Stimulated activated CD8-positive, alpha-beta memory T cell treated with anti-CD3 and anti-CD28 coated beads, Interleukin-12 subunit alpha, Interleukin-12 subunit beta, amount 100 ng/mL, for 24 hours (primary cell): ENCODE results near the gene ZNF292.
"Not testable (repeated sequence)": the region's sequence is repeated elsewhere in the genome, so short reads cannot be mapped to it uniquely, and the experiment has no call there.

Experiments used
- DNase-seq: peaks from one replicate; pipeline ENCODE4 v3.0.0-alpha.2; 2020; ENCODE audit errors: extremely low read depth

Gene ZNF292

DNA sequence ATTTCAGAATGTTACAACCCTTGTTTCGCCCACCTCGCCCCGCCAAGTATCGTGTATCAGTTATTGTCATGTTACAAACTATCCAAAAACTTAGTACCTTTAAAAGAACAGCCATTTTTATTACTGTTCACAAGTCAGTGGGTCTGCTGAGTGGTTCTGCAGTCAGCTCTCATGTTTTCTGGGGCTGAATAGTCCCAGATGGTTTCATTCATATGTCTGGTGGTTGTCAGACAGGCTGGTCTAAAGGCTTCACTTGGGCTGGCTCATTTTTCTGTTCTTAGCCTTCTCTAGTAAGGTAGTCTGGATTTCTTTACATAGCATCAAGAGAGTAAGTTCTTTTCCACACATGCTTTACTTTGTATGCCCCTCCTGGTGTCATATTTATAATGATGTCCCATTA is 8.6 kb downstream of the ZNF292 start:
- DNase-seq: no peak

DNA sequence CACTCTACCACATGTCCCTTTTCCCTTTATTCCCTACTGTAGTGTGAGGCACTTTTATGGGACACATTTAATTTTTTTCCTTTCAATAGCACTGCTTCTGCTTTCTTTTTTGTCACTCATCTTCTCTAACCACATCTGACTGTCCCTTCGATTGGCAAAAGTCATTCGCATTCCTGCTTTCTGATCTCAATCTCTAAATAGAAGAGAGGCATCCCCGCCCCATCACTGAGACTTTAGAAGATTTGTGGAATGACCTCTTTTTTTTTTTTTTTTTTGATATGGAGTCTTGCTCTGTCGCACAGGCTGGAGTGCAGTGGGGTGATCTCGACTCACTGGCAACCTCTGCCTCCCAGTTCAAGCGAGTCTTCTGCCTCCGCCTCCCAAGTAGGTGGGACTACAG is 9.1 kb downstream of the ZNF292 start:
- no peak for DNase-seq

DNA sequence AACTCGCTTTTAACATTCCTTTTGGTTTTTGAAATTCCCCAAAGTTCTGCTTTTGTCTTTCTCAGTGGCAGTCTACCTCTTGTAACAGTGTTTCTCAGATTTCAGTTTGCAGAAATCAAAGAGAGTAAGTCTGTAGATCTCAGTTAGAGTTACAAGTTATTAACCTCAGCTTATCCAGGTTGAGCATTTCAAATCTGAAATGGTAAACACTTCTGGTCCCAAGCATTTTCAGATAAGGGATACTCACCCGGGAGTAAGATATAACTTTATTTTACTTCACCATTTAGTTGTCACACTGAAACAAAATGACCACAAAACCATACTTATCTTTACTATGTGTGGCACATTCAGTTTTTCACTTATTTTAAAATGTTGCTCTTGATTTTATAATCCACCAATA is 9.8 kb downstream of the ZNF292 start:
- DNase-seq: no peak

DNA sequence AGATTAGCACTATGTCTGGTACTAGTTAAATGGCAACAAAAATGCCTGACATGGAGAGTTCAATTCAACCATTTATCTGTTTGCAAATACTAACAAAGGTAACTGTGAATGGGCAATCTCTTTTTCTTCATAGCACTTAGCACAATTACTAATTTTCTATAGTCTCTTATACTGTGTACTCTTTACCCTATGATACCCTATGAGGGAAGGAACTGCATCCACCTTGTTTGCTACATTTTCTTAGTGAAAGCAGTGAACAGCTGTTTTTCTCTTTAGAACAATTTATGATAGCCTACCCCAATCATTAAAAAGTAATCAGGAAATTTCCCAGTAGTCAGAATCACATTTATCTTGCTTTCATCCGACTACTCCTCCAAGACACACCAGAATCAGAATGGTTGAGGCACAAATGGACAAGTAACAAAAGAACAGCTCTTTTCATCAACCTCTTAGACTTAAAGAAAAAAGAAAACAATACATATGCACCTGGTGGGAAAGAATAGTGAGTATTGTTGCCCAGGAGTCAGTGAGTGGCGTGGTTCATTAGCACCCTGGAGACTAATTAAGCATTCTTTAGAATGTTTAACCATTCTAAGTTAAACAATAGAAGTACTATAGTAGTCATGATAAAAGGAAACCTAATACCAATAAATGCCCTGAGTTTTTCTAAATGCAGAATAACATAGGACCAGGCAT is 16.7 kb downstream of the ZNF292 start:
- DNase-seq: no peak

DNA sequence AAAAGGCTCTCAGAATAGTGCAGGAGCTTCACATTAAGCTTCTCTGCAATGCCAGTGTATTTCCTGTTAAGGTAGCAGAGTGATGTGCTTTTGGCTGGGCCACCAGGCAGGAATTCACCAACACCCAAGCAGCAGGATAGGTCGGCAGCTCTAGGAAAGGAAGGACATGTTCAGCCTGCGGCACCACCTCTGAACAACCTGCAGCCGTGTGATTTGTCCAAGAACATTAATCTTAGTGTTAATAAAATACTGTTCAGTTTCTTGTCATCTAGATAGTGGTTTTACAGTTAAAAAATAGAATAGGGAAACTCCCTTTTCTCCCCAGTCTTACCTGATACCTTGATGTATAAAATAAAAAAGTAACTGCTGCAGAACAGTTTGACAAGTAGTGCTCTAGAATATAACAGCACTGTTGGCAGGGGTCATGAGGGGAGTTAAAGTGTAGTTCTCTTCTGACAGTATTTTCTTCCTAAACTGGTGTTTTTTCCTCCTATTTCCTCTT is 18.8 kb downstream of the ZNF292 start:
- no peak for DNase-seq

DNA sequence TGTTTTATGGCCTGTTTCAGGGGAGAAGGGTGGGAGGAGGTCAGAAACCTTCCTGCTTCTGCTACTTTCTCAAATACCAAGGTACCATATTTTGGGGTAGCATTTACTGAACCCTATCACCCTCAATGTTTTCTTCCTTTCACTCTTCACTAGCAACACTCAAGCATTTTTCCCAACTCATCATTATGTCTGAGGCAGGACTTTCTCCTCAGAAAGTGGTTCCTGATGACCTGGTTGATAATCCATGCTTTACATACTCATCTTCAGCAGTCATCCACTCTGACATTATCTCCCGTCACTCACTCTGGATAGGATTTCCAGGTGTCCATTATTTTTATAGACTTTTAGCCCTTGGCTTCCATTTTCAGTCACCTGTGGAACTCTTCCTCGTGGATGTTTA is 21.1 kb downstream of the ZNF292 start:
- DNase-seq: no peak

DNA sequence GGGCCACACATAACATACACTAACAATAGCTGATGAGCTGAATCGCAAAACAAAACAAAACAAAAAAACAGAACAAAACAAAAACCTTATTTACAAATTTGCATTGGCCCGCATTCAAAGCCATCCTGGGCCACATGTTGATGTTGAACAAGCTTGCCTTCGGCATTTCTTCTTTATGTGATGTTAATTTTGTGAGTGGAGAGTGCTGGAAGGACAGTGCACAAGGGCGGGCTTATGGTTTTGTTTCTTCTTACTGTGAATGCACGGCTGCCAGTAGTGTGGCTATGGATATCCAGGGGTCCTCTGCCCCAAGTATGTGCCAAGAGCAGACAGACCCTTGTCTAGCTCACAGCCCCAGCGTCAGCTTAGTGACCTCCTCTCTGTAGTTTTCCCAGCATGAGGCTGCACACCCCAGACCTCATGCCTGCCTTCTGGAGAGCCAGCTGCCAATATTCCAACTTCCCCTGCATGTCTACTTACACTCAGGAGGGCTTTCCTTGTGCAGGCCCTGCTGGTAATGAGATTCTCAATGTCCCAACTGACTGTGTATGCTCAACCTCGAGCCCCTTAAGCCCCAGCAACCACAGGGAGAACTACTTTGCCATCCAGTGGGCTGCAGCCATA is 24.9 kb downstream of the ZNF292 start:
- no peak for DNase-seq

DNA sequence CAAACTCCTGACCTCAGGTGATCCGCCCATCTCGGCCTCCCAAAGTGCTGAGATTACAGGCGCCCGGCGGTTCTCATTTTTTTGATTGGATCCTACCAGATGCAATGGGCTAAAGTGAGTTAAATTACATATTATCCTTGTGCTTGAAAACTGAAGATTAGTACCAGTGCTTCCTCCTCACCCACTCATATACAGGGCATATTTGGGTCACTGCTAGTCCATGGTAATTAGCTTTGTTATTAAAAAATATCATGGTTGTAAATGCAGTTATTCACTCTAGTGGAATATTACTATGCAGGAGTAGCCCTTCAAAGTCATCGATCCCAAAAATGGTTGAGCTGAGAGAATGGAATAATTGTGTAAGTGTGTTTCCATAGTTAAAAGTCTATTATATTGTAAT is 26.5 kb downstream of the ZNF292 start:
- no peak for DNase-seq

DNA sequence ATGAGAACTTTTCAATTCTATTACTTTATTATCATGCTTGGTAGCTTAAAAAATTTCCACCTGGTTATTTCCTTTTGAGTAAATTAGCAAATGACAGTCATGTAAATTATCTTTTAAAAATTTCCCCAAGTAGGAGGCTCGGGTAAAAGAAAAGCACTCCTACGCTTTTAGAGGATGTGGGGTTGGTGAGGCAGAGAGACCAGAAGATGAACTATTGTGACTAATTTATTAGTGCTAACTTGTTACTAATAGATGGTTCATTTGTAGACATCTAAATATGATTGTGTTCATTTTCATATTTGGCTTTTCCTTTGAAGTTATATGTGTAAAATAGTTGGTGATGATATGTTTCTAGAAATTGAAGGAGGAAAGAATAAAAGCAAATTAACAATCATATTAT is 27.0 kb downstream of the ZNF292 start:
- no peak for DNase-seq

DNA sequence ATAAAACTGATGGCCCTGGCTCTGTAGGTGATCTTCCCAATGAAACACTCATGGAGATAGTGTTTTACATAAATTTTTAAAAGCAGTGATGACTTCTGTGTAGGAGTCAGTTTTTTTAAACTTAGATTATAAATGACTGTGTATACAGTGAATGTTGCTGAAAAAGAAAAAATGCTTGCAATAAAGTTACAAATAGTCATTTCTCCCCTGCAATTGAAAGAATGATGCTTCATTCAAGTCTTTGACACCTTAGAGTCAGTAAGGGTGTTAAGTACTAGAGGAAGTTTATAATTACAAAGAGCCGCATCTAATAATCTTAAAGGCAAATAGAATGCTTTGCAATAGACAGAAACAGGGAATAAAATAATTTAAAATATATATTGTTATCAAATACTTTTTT is 27.6 kb downstream of the ZNF292 start:
- DNase-seq: no peak

DNA sequence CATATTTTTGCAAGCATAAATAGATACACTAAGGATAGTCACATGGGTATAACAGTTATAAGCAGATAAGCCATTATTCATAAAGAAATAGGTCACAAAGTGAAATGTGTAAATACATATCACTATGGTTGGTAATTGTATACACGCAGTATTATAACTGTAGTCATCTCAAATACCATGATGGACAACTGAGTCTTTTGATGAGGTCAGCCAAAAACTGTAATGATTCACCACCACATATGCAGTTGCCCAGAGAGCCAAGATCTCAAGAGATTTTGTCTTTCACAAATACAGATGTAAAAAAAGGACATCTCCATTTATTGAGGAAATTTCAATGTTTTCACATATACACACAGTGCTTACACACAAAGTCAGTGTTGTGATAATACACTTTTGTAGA is 28.3 kb downstream of the ZNF292 start:
- DNase-seq: no peak

DNA sequence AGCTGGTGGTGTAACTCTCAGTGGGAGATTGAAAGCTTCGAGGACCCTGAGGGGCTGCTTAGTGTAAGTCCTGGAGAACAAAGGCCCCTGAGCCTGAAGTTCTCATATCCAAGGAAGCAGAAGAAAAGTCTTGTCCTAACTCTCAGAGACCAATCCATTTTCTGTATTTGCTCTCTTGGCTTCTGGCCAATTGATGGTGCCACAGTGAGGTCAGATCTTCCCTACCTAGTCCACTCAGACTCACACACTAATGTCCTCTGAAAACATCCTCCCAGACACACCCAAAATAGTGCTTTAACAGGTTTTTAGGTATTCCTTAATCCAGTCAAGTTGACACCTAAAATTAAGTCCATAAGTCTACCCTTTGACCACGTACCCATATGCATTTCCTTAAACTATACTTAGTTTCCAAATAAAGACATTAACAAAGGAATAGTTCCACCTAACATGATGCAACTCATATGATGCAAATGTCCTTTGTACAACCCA is 29.4 kb downstream of the ZNF292 start:
- DNase-seq: no peak

DNA sequence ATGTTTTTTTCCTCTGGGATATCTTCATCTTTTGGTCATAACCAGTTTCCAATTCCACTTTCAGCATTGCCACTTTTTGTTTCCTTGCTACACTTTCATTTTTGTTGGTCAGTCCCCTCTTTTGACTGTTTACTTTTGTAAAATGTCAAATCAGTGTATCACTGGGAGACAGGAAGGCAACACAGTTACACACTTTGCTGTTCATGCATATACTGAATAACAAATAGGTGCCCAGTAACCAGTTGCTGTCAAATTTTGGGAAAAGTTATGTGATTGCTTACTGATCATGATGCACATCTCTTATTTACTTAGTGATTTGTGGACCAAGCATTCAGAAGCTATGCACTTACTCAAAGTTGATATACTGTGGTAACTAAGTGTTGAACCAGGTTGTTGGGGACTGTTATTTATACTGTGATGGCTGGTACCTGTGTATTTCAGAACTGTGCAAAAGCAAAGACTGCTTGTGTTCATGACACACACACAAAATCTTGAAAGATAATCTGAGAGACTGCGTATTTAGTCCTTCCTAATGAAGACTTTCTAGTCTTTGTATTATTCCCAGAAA is 41.0 kb downstream of the ZNF292 start:
- no peak for DNase-seq

DNA sequence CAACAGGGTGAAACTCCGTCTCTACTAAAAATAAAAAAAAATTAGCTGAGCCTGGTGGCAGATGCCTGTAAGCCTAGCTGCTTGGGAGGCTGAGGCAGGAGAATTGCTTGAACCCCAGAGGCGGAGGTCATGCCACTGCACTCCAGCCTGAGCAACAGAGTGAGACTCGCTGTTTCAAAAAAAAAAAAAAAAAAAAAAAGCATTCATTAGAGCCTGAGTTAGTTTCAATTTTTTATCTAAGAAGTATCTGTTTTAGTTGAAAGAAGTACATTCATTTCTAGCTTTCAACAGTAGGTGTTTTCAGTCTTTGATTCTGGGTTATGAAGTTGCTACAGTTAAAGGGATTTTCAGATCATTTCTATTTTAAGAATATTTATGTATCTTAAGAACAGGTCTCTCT is 42.2 kb downstream of the ZNF292 start:
- no peak for DNase-seq

DNA sequence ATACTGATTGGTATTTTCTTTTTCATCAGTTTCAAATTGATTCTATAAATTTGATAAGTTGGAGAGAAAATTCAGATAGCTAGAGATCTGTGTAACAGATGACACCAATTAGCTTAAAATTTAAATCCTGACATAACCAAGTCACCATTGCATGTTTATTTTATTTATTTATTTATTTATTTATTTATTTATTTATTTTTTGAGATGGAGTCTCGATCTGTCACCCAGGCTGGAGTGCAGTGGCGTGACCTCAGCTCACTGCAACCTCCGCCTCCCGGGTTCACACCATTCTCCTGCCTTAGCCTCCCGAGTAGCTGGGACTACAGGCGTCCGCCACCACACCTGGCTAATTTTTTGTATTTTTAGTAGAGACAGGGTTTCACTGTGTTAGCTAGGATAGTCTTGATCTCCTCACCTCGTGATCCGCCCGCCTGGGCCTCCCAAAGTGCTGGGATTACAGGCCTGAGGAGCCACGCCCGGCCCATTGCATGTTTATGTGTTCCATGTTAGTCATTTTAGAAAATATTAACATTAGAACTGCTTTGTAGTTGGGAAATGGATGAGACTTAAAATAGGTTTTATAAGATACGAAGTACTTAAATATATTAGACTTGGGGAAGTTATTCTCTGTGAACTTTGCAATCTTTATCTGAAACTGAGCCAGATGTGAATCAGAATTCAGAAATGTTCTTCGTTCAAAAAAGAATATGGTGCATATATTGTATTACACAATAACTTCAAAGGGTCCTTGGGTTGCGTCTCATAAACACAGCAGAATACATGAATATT is 42.9 kb downstream of the ZNF292 start:
- DNase-seq: not testable (repeated sequence)

DNA sequence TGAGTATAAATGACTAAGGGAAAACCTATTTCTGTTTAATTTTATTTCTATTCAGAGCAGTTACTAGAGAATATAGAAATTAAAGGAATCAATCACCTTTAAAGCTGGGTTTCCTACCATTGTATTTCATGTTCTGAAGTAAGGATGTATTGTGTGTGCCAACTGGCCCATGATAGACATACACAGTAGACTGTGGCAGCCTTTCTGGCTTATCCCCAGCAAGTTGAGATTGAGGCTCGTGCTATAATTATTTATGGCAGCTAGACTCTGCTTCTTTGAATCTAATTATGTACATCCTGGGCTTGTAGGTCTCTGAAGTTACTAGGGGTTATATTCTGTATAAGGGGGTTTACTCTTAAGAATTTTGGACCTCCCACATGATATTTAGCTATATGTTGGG is 44.4 kb downstream of the ZNF292 start:
- DNase-seq: no peak

DNA sequence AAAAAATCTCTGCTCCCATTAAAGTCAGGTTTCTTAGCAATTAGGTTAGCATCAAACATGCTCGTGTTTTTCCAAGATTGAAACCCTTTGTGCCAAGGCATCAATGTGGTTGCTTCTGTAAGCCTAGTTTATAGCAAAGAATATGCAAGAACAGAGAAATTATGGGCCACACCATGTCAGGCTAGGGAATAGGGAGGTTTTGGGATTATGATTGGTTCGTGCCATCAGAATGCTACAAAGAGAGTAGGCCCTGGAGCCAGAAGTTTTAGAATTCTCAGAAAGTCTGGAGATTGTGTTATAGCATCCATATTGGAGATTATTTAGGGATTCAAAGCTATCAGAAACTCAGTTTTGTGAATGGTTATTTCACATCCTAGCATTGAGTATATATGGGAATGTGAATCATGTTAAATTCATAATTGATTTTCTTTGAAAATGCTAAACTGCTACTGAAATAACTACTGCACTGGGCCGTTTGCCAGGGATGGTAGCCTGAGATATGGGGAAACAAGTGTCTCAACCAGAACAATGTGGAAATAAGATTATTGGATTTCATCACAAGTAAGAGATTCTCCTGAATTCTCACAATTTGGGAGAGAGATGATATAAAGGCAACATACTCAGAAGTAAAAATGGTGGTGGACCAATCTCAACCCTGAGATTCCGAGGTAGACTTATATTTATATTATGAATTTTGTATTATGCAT is 45.3 kb downstream of the ZNF292 start:
- no peak for DNase-seq

DNA sequence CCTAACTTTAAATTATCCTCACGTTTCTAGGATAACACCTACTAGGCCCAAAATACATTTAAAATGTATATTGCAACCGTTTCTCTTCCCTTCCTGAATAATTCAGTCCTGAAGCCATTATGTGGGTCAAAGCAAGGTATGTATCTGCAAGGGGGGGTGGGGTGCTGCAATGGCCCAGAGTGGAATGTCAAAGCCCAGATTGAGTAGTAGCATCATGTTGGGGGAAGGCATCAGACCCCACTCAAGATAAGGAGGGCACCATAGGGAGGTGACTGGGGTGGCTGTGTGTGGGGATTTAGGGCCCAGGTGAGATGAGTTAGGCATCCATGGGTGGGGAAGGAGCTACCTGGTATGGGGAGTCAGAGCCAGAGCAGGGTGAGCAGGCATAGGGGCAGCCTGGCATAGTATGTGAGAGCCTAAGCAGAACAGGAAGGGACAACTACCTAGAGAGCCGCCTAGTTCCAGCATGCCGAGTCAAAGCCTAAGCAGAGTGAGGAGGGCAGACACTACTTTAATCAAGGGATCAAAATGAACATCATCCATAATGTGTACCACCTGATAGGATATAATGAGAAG is 48.2 kb downstream of the ZNF292 start:
- no peak for DNase-seq

DNA sequence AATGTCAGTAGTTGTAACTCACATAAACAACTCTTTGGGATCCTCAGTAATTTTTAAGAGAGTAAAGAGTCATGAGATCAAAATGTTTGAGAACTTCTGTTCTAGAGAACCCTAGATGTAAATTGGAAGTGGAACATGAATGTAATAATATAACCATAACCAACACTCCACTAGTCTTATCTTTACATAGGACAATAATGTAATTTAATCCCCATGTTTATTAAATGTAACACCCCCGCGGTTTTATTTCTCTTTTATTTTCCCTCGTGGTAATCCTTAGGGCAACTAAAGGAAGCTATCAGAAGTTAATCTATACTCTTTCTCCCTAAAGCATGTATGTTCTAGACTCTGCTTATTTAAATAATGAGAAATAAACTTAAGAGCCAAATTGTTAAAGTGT is 54.4 kb downstream of the ZNF292 start:
- no peak for DNase-seq

DNA sequence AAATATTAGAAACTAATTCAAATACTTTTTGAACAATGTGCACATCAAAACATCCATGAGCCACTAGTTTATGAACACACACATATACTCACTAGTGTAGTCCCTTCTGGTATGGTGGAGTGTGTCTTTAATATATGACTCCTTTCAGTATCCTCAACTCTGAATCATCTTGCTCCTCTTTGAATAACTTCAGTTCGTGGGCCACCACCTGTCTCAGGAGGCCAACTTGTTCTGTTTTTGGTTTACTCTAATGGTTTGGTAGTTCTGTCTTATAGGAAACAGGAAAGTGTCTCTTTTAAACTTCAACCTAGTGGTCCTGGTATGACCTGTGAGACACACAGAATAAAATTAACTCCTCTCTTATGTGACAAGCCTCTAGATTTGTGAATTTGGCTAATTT is 55.6 kb downstream of the ZNF292 start:
- no peak for DNase-seq

DNA sequence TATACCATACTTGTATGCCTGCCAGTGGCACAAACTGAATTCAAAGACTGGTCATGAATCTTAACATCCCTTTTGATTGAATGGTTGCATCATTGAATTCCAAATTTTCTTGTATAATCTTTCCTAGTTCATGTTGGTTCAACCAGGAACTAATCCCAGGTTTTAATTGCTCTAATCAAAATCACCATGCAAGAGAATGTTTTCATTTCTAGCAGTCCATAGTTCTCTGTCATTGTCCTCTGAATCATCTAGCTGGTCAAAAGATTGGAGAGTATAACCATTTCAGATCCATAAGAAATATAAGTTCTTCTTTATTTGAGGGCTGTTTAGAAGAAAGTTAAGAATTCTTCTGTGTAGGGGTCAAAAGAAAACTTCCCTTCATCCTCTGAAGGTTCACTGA is 57.2 kb downstream of the ZNF292 start:
- no peak for DNase-seq
